Measurements from ENCODE around the gene AMH. TPM values are rescaled to one million over a fixed set of nuclear protein-coding genes. Genes with fewer than 3 reads are reported as not detected.

The AMH gene
- total RNA-seq, 1 experiment from 2014 or later = 11.2 TPM

GRCh38 chr19:2296141-2296540 lies 47.0 kb downstream of the AMH start (continued):
- TF ChIP-seq ZNF532 (CRISPR knock-in tag; IDR thresholded peaks at IDR 0.05; ENCODE audit: borderline replicate concordance) = no peak
- no peak for TF ChIP-seq FOXP1 (CRISPR knock-in tag; IDR thresholded peaks at IDR 0.05; ENCODE audit: borderline replicate concordance)
- TF ChIP-seq JUN (CRISPR knock-in tag; IDR thresholded peaks at IDR 0.05) = no peak
- no peak for TF ChIP-seq ZSCAN18 (CRISPR knock-in tag; IDR thresholded peaks at IDR 0.05)
- TF ChIP-seq RELA (CRISPR knock-in tag; IDR thresholded peaks at IDR 0.05; ENCODE audit: borderline replicate concordance) = no peak
- no peak for TF ChIP-seq HMGXB4 (CRISPR knock-in tag; IDR thresholded peaks at IDR 0.05)
- TF ChIP-seq NR1H2 (CRISPR knock-in tag; IDR thresholded peaks at IDR 0.05) = no peak
- TF ChIP-seq FOXP4 (CRISPR knock-in tag; IDR thresholded peaks at IDR 0.05) = no peak
- TF ChIP-seq RORB (CRISPR knock-in tag; IDR thresholded peaks at IDR 0.05) = no peak

GRCh38 chr19:2300533-2300932 lies 51.4 kb downstream of the AMH start:
- Mint-ChIP-seq H3K4me3 (no peak overlapping the region), H3K4me1 (peaks cover 5% of the 10 kb centered on the region), H3K36me3 (no peaks in the 10 kb centered on the region), H3K27ac (no peak overlapping the region), H3K27me3 (ENCODE audit: low read depth) (peaks cover 10% of the 10 kb centered on the region), H3K9me3 (no peaks in the 10 kb centered on the region)
- CTCF ChIA-PET = interaction anchor here (1.1 to 2.1 kb wide), 2 partner anchors 10 to 15 kb away, joined by 3 to 6 read pairs; no protein-coding TSS in a partner anchor
- DNase-seq (ENCODE audit: low spot score) (no peak), ATAC-seq (no peak)
- POLR2A ChIA-PET = no interaction called here
- no peak for TF ChIP-seq NFE2L1 (CRISPR knock-in tag; IDR thresholded peaks at IDR 0.05)
- no peak for TF ChIP-seq ZNF138 (CRISPR knock-in tag; conservative IDR thresholded peaks at IDR 0.05)
- no peak for TF ChIP-seq GTF2I (CRISPR knock-in tag; conservative IDR thresholded peaks at IDR 0.05)
- no peak for TF ChIP-seq PRDM15 (CRISPR knock-in tag; IDR thresholded peaks at IDR 0.05)
- TF ChIP-seq KAT7 (CRISPR knock-in tag; IDR thresholded peaks at IDR 0.05; ENCODE audit: borderline replicate concordance) = no peak
- no peak for TF ChIP-seq ATF2 (CRISPR knock-in tag; IDR thresholded peaks at IDR 0.05; ENCODE audit: borderline replicate concordance, low read depth)
- no peak for TF ChIP-seq MAX (CRISPR knock-in tag; IDR thresholded peaks at IDR 0.05)
- TF ChIP-seq RORB (CRISPR knock-in tag; IDR thresholded peaks at IDR 0.05) = no peak
- TF ChIP-seq ERG (CRISPR knock-in tag; IDR thresholded peaks at IDR 0.05) = no peak
- TF ChIP-seq MLX (CRISPR knock-in tag; IDR thresholded peaks at IDR 0.05) = no peak
- TF ChIP-seq SOX15 (CRISPR knock-in tag; IDR thresholded peaks at IDR 0.05) = no peak
- no peak for TF ChIP-seq SMAD4 (CRISPR knock-in tag; IDR thresholded peaks at IDR 0.05)

All from WTC11 (cell line).